Adipocyte (in vitro differentiated cells): ENCODE results near the gene ZNF83.

ENCODE experiments used
- DNase-seq: peaks from one replicate; pipeline ENCODE4 v3.0.0-alpha.2; 2015; ENCODE audit warnings: low read depth
- H3K27me3 ChIP-seq: replicated peaks from 2 replicates; pipeline ENCODE4 v1.7.0; 2013; ENCODE audit warnings: mild to moderate bottlenecking, low read length, moderate library complexity; ENCODE audit not compliant: control insufficient read depth, insufficient read depth
- H3K36me3 ChIP-seq: 2 replicates; pipeline ENCODE4 v1.7.0; 2013; ENCODE audit warnings: low read length, mild to moderate bottlenecking, moderate library complexity; ENCODE audit not compliant: control insufficient read depth, insufficient read depth, severe bottlenecking
- H3K4me1 ChIP-seq: 2 replicates; pipeline ENCODE4 v1.7.0; 2013; ENCODE audit warnings: mild to moderate bottlenecking, low read length, moderate library complexity; ENCODE audit not compliant: control insufficient read depth, insufficient read depth
- H3K4me3 ChIP-seq: 2 replicates; pipeline ENCODE4 v1.7.0; 2013; ENCODE audit warnings: mild to moderate bottlenecking, low read length, moderate library complexity
- H3K9ac ChIP-seq: 2 replicates; pipeline ENCODE4 v1.7.0; 2013; ENCODE audit warnings: mild to moderate bottlenecking, low read length, moderate library complexity
- H3K9me3 ChIP-seq: 2 replicates; pipeline ENCODE4 v1.7.0; 2013; ENCODE audit warnings: mild to moderate bottlenecking, low read length, moderate library complexity; ENCODE audit not compliant: control insufficient read depth

Gene ZNF83

GRCh38 chr19:52665027-52665426 is 26.9 kb upstream of the ZNF83 start:
- H3K9ac ChIP-seq, result no peak overlapping the region
- no peak overlapping the region for H3K4me3 ChIP-seq
- H3K36me3 ChIP-seq, result peaks cover 6% of the 10 kb centered on the region
- H3K9me3 ChIP-seq, result no peaks in the 10 kb centered on the region
- peaks cover 2% of the 10 kb centered on the region for H3K4me1 ChIP-seq
- H3K27me3 ChIP-seq, result no peaks in the 10 kb centered on the region
- DNase-seq, result no peak

- Histone ChIP-seq H3K9me3 (no peaks in the 10 kb centered on the region), H3K4me3 (no peak overlapping the region), H3K36me3 (peaks cover 11% of the 10 kb centered on the region), H3K9ac (no peak overlapping the region), H3K4me1 (peaks cover 2% of the 10 kb centered on the region), H3K27me3 (no peaks in the 10 kb centered on the region)
- no peak for DNase-seq
These were observed 26.3 kb upstream of the ZNF83 start for GRCh38 chr19:52664461-52664860.

GRCh38 chr19:52662631-52663030 is 24.5 kb upstream of the ZNF83 start:
- H3K4me3 ChIP-seq, result no peak overlapping the region
- peaks cover 18% of the 10 kb centered on the region for H3K36me3 ChIP-seq
- H3K9ac ChIP-seq, result no peak overlapping the region
- H3K4me1 ChIP-seq, result peaks cover 2% of the 10 kb centered on the region
- DNase-seq, result no peak
- no peaks in the 10 kb centered on the region for H3K27me3 ChIP-seq
- H3K9me3 ChIP-seq, result no peaks in the 10 kb centered on the region

GRCh38 chr19:52660981-52661380 is 22.8 kb upstream of the ZNF83 start:
- H3K4me1 ChIP-seq, result peaks cover 2% of the 10 kb centered on the region
- H3K27me3 ChIP-seq, result no peaks in the 10 kb centered on the region
- no peaks in the 10 kb centered on the region for H3K9me3 ChIP-seq
- peaks cover 18% of the 10 kb centered on the region for H3K36me3 ChIP-seq
- no peak for DNase-seq
- no peak overlapping the region for H3K9ac ChIP-seq
- no peak overlapping the region for H3K4me3 ChIP-seq

- DNase-seq, result no peak
- H3K36me3 ChIP-seq, result peaks cover 31% of the 10 kb centered on the region
- H3K4me3 ChIP-seq, result no peak overlapping the region
These were observed 20.9 kb upstream of the ZNF83 start for GRCh38 chr19:52659013-52659412.

GRCh38 chr19:52658595-52658994 is 20.4 kb upstream of the ZNF83 start:
- no peak for DNase-seq
- Histone ChIP-seq H3K4me1 (peaks cover 2% of the 10 kb centered on the region), H3K36me3 (peaks cover 33% of the 10 kb centered on the region)

More at GRCh38 chr19:52659013-52659412, 20.9 kb upstream of the ZNF83 start:
- Histone ChIP-seq H3K9me3 (no peaks in the 10 kb centered on the region), H3K27me3 (no peaks in the 10 kb centered on the region), H3K4me1 (peaks cover 2% of the 10 kb centered on the region), H3K9ac (no peak overlapping the region)

GRCh38 chr19:52653161-52653560 is 15.0 kb upstream of the ZNF83 start:
- Histone ChIP-seq H3K36me3 (peaks cover 35% of the 10 kb centered on the region), H3K27me3 (no peaks in the 10 kb centered on the region), H3K9me3 (no peaks in the 10 kb centered on the region), H3K4me3 (no peak overlapping the region), H3K4me1 (peaks cover 10% of the 10 kb centered on the region), H3K9ac (no peak overlapping the region)
- no peak for DNase-seq

More at GRCh38 chr19:52658595-52658994, 20.4 kb upstream of the ZNF83 start:
- Histone ChIP-seq H3K9ac (no peak overlapping the region), H3K4me3 (no peak overlapping the region), H3K27me3 (no peaks in the 10 kb centered on the region), H3K9me3 (no peaks in the 10 kb centered on the region)

GRCh38 chr19:52651956-52652355 is 13.8 kb upstream of the ZNF83 start:
- Histone ChIP-seq H3K36me3 (peaks cover 35% of the 10 kb centered on the region), H3K4me3 (no peak overlapping the region), H3K9ac (no peak overlapping the region), H3K9me3 (no peaks in the 10 kb centered on the region), H3K4me1 (peaks cover 19% of the 10 kb centered on the region), H3K27me3 (no peaks in the 10 kb centered on the region)
- DNase-seq, result no peak

- peak; percentile 57 for DNase-seq
- Histone ChIP-seq H3K4me3 (peak overlapping the region; percentile 56), H3K36me3 (peaks cover 19% of the 10 kb centered on the region), H3K9ac (peak overlapping the region; percentile 56), H3K27me3 (no peaks in the 10 kb centered on the region), H3K9me3 (peaks cover 4% of the 10 kb centered on the region), H3K4me1 (peaks cover 19% of the 10 kb centered on the region)
These were observed 10.3 kb upstream of the ZNF83 start for GRCh38 chr19:52648336-52649016.

- H3K27me3 ChIP-seq, result no peaks in the 10 kb centered on the region
- DNase-seq, result no peak
- H3K4me1 ChIP-seq, result peaks cover 19% of the 10 kb centered on the region
- no peak overlapping the region for H3K4me3 ChIP-seq
- peaks cover 4% of the 10 kb centered on the region for H3K36me3 ChIP-seq
- H3K9ac ChIP-seq, result no peak overlapping the region
- H3K9me3 ChIP-seq, result peaks cover 4% of the 10 kb centered on the region
These were observed 8.5 kb upstream of the ZNF83 start for GRCh38 chr19:52646571-52647217.

GRCh38 chr19:52640916-52641315 is 2.8 kb upstream of the ZNF83 start:
- Histone ChIP-seq H3K4me1 (peaks cover 11% of the 10 kb centered on the region), H3K9me3 (no peaks in the 10 kb centered on the region), H3K9ac (no peak overlapping the region), H3K36me3 (no peaks in the 10 kb centered on the region), H3K4me3 (no peak overlapping the region), H3K27me3 (no peaks in the 10 kb centered on the region)
- no peak for DNase-seq
